ENCODE data around the gene CEP112. TPM values are rescaled to one million over a fixed set of nuclear protein-coding genes. Genes with fewer than 3 reads are reported as not detected.

Gene CEP112
- total RNA-seq, 1 donor from 2014 or later, result 20.1 TPM

DNA sequence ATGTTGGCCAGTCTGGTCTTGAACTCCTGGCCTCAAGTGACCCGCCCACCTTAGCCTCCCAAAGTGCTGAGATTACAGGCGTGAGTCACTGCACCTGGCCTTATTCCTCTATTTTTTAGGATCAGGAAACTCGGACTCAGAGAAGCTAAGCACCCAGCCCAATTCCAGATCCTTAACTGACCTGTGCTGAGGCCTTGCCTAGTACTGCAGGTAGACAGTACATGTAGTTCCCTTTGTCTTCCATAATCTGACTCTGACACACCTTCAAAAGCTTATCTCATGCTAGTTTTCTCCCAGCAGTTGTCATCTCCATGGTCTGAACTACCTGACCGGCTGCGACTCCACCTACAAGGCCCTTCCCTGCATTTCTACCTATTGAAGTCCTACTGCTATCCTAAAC lies 564.8 kb downstream of the CEP112 start:
- Histone ChIP-seq H3K27me3 (no peaks in the 10 kb centered on the region), H3K4me1 (peaks cover 24% of the 10 kb centered on the region), H3K27ac (no peak overlapping the region), H3K36me3 (no peaks in the 10 kb centered on the region), H3K4me3 (no peak overlapping the region), H3K9me3 (no peaks in the 10 kb centered on the region)
- intact Hi-C loops (cut with DNase I), result no loop called here
- DNase-seq (ENCODE audit: extremely low spot score in 2 of 2), result no peak
- no peak for TF ChIP-seq POLR2A (IDR thresholded peaks at IDR 0.05)
- TF ChIP-seq POLR2AphosphoS5 (IDR thresholded peaks at IDR 0.05; ENCODE audit: insufficient read depth in 1 of 2, low read depth in 1 of 2), result no peak
- TF ChIP-seq, protein P1, sequence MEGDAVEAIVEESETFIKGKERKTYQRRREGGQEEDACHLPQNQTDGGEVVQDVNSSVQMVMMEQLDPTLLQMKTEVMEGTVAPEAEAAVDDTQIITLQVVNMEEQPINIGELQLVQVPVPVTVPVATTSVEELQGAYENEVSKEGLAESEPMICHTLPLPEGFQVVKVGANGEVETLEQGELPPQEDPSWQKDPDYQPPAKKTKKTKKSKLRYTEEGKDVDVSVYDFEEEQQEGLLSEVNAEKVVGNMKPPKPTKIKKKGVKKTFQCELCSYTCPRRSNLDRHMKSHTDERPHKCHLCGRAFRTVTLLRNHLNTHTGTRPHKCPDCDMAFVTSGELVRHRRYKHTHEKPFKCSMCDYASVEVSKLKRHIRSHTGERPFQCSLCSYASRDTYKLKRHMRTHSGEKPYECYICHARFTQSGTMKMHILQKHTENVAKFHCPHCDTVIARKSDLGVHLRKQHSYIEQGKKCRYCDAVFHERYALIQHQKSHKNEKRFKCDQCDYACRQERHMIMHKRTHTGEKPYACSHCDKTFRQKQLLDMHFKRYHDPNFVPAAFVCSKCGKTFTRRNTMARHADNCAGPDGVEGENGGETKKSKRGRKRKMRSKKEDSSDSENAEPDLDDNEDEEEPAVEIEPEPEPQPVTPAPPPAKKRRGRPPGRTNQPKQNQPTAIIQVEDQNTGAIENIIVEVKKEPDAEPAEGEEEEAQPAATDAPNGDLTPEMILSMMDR (IDR thresholded peaks at IDR 0.05), result no peak

DNA sequence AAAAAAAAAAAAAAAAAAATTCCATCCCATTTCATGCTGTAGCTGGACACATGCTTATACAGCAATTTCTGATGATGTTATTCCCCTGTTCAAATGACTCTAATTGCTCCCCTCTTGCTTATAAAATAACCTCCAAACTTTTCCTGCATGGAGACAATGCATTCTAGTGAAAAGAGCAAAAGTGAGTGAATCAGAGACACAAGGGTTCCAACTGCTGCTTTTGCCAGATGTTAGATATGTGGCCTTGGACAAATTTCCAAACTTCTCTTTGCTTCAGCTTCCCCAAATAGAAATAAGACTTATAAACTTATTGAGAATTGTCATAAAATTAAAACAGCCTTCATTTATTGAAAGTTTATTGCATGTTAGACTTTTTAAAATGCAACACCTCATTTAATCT lies 565.5 kb downstream of the CEP112 start:
- no peaks in the 10 kb centered on the region for H3K36me3 ChIP-seq
- H3K4me3 ChIP-seq, result no peak overlapping the region
- peaks cover 24% of the 10 kb centered on the region for H3K4me1 ChIP-seq
- no peak overlapping the region for H3K27ac ChIP-seq
- no peaks in the 10 kb centered on the region for H3K9me3 ChIP-seq
- intact Hi-C loops (cut with DNase I), result no loop called here
- TF ChIP-seq, protein P1 (IDR thresholded peaks at IDR 0.05), result no peak
- TF ChIP-seq POLR2A (IDR thresholded peaks at IDR 0.05) (no peak), POLR2AphosphoS5 (IDR thresholded peaks at IDR 0.05; ENCODE audit: insufficient read depth in 1 of 2, low read depth in 1 of 2) (no peak)
- no peaks in the 10 kb centered on the region for H3K27me3 ChIP-seq
- no peak for DNase-seq (ENCODE audit: extremely low spot score in 2 of 2)

DNA sequence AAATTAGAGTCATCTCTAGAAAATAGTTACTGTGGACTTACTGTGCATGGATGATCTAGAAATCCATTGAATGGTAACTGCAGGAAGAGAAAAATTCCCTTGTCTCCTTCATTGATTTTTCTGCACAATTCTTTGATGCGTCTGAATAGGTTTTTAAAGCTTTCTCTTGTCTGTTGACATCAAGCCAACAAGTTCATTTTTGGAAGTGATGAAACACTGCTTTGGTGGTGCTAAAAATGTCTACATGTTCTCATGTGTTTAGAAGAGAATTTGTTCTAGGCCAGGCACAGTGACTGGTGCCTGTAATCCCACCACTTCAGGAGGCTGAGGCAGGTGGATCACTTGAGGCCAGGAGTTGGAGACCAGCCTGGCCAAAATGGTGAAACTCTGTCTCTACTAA lies 573.4 kb downstream of the CEP112 start:
- no peaks in the 10 kb centered on the region for H3K27me3 ChIP-seq
- no peak overlapping the region for H3K27ac ChIP-seq
- no peaks in the 10 kb centered on the region for H3K4me1 ChIP-seq
- intact Hi-C loops (cut with DNase I), result no loop called here
- no peaks in the 10 kb centered on the region for H3K36me3 ChIP-seq
- DNase-seq (ENCODE audit: extremely low spot score in 2 of 2), result no peak
- no peak overlapping the region for H3K4me3 ChIP-seq
- no peak for TF ChIP-seq POLR2AphosphoS5 (IDR thresholded peaks at IDR 0.05; ENCODE audit: insufficient read depth in 1 of 2, low read depth in 1 of 2)
- no peaks in the 10 kb centered on the region for H3K9me3 ChIP-seq

DNA sequence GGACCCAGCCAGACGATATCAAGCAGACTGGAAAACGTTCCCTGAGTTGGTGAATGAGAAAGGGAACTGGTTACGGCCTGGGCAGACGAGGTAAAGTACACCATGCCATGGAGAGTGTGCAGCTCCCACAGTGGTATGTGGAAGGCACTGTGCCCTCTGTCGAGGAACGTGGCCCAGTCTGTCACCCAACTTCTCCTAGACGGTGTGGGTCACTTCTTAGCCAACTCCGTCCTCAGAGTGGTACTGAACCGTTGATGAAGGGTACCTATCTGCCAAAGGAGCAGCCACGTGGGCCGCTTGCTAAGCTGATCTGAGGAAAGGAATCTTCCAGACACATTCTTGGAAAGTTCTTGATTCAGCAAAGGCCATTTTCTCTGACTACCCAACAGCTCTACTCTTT lies 574.4 kb downstream of the CEP112 start:
- Histone ChIP-seq H3K4me3 (no peak overlapping the region), H3K4me1 (no peaks in the 10 kb centered on the region), H3K27ac (no peak overlapping the region), H3K9me3 (no peaks in the 10 kb centered on the region), H3K27me3 (no peaks in the 10 kb centered on the region), H3K36me3 (no peaks in the 10 kb centered on the region)
- intact Hi-C loops (cut with DNase I), result no loop called here
- TF ChIP-seq POLR2AphosphoS5 (IDR thresholded peaks at IDR 0.05; ENCODE audit: insufficient read depth in 1 of 2, low read depth in 1 of 2), result no peak
- TF ChIP-seq POLR2A (IDR thresholded peaks at IDR 0.05), result no peak
- TF ChIP-seq, protein P1 (IDR thresholded peaks at IDR 0.05), result no peak
- no peak for DNase-seq (ENCODE audit: extremely low spot score in 2 of 2)

DNA sequence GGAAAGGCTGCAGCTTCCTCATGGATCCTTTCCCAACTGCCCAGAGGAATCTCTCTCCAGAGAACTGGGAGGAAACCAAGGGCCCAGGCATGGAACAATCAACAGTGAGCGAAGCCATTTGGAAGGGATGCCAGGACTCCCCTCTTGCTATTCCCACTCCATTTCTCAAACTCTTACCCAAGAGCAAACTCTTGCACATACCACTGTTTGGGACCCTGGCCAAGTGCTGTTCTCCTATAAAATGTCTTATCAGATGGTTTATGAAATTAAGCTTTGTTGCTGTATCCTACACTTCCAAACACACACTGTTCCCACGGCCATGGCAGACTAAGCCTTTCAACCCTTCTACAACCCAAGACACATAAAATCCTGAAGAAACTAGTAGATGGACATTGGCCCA lies 582.2 kb downstream of the CEP112 start:
- no peak for DNase-seq (ENCODE audit: extremely low spot score in 2 of 2)
- no peaks in the 10 kb centered on the region for H3K36me3 ChIP-seq
- no peaks in the 10 kb centered on the region for H3K9me3 ChIP-seq
- H3K27me3 ChIP-seq, result no peaks in the 10 kb centered on the region
- H3K4me1 ChIP-seq, result peaks cover 11% of the 10 kb centered on the region
- H3K4me3 ChIP-seq, result no peak overlapping the region
- H3K27ac ChIP-seq, result no peak overlapping the region
- TF ChIP-seq POLR2A (IDR thresholded peaks at IDR 0.05) (no peak), POLR2AphosphoS5 (IDR thresholded peaks at IDR 0.05; ENCODE audit: insufficient read depth in 1 of 2, low read depth in 1 of 2) (no peak)
- TF ChIP-seq, protein P1 (IDR thresholded peaks at IDR 0.05), result no peak
- intact Hi-C loops (cut with DNase I), result no loop called here

DNA sequence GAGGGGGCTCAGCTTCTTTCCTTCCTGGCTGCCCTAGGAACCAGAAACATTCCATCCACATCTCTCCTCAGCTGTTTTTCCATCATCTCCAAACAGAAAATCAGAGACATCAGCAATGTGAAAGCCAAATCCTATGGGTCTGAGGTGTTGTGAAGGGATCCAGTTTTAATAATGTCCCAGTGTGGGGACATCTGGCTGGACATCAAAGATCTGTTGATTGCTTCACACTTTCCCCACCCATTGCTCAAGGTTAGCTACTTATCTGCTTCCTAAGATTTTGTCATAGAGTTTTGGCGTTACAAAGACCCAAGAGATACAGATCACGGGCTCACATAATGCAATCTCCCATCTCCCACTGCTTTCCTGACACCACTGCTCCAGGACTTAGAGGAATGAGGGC lies 582.6 kb downstream of the CEP112 start:
- Histone ChIP-seq H3K27ac (no peak overlapping the region), H3K36me3 (no peaks in the 10 kb centered on the region), H3K4me3 (no peak overlapping the region), H3K27me3 (no peaks in the 10 kb centered on the region), H3K4me1 (peaks cover 11% of the 10 kb centered on the region), H3K9me3 (no peaks in the 10 kb centered on the region)
- intact Hi-C loops (cut with DNase I), result no loop called here
- TF ChIP-seq POLR2A (IDR thresholded peaks at IDR 0.05) (no peak), POLR2AphosphoS5 (IDR thresholded peaks at IDR 0.05; ENCODE audit: insufficient read depth in 1 of 2, low read depth in 1 of 2) (no peak)
- TF ChIP-seq, protein P1 (IDR thresholded peaks at IDR 0.05), result no peak
- DNase-seq (ENCODE audit: extremely low spot score in 2 of 2), result no peak

Measured in vagina (tissue), 2 donors.